Endothelial cell of umbilical vein (primary cell): ENCODE data around the gene SH3PXD2A. TPM values are rescaled to one million over a fixed set of nuclear protein-coding genes. Genes with fewer than 3 reads are reported as not detected.

Experiments
- BruUV-seq: library from RNA; stranded (reverse); fragments of 400-500 nt; replicated peaks from 2 replicates; lab custom pipeline; 2021; lab: Mats Ljungman, UMichigan
- CTCF ChIA-PET: fragments of 300-600, 350-600 bp; sonication (Branson Sonifier 250); formaldehyde crosslinking; loops from one replicate; lab custom pipeline; 2021; ENCODE audit warnings: antibody characterized with exemption, inconsistent platforms; lab: Charles Lee
- POLR2A ChIA-PET: fragments of 300-600, 350-600 bp; sonication (Branson Sonifier 250); formaldehyde crosslinking; loops from one replicate; lab custom pipeline; 2021; ENCODE audit warnings: antibody characterized with exemption, inconsistent platforms; lab: Charles Lee
- DNase-seq: peaks from one replicate; pipeline ENCODE4 v3.0.0-alpha.2; 2011; ENCODE audit warnings: low read depth, low spot score
- FAIRE-seq: peaks from 2 replicates; lab custom pipeline; 2011; peaks lifted over from hg19 to GRCh38; lab: Jason Lieb, UNC
- H2AFZ ChIP-seq: 2 replicates; pipeline ENCODE4 v1.6.0; 2012; ENCODE audit warnings: low read depth, low read length, control low read depth, inconsistent platforms
- H3K27ac ChIP-seq: 2 replicates; pipeline ENCODE4 v1.5.1; 2011; ENCODE audit warnings: low read depth, mild to moderate bottlenecking, control low read depth, low read length, moderate library complexity; ENCODE audit not compliant: insufficient read depth
- H3K27me3 ChIP-seq, 2 experiments: 2 replicates each; pipeline versions ENCODE4 v1.6.0 to v1.6.1; 2011; ENCODE audit warnings: low read length in 2 of 2, mixed read lengths in 1 of 2; ENCODE audit not compliant: control insufficient read depth in 2 of 2, insufficient read depth in 2 of 2
- H3K36me3 ChIP-seq, 2 experiments: 2 replicates in 1 of 2; 3 replicates in 1 of 2; pipeline ENCODE4 v1.5.1; 2011; ENCODE audit warnings: low read length in 2 of 2, mild to moderate bottlenecking in 1 of 2, moderate library complexity in 1 of 2; ENCODE audit not compliant: control insufficient read depth in 2 of 2, insufficient read depth in 2 of 2; ENCODE audit errors: extremely low read depth in 1 of 2
- H3K4me1 ChIP-seq: 3 replicates; pipeline ENCODE4 v1.5.1; 2011; ENCODE audit warnings: mild to moderate bottlenecking, low read length; ENCODE audit not compliant: control insufficient read depth, insufficient read depth; ENCODE audit errors: extremely low read depth
- H3K4me2 ChIP-seq: 2 replicates; pipeline ENCODE4 v1.6.1; 2011; ENCODE audit warnings: low read length, control low read depth, mixed read lengths; ENCODE audit not compliant: insufficient read depth
- H3K4me3 ChIP-seq, 3 experiments: fragments of 200-600 bp in 1 of 3; sonication (generic), shearing (Covaris generic) in 1 of 3; replicated peaks in 1 of 3; 2 replicates each; pipeline ENCODE4 v1.5.1; 2011 to 2016; ENCODE audit warnings: control low read depth in 3 of 3, low read length in 3 of 3, mild to moderate bottlenecking in 2 of 3, inconsistent platforms in 1 of 3, low read depth in 1 of 3, moderate library complexity in 1 of 3; ENCODE audit not compliant: insufficient read depth in 1 of 3
- H3K79me2 ChIP-seq: 2 replicates; pipeline ENCODE4 v1.6.0; 2012; ENCODE audit warnings: low read length, inconsistent platforms; ENCODE audit not compliant: control insufficient read depth, insufficient read depth
- H3K9ac ChIP-seq: replicated peaks from 2 replicates; pipeline ENCODE3; 2011; ENCODE audit warnings: low read length, control low read depth; ENCODE audit not compliant: insufficient read depth; ENCODE audit errors: extremely low read depth
- H3K9me1 ChIP-seq: replicated peaks from 3 replicates; pipeline ENCODE4 v1.6.0; 2011; ENCODE audit warnings: mild to moderate bottlenecking, low read length; ENCODE audit not compliant: control insufficient read depth, insufficient read depth; ENCODE audit errors: extremely low read depth
- H3K9me3 ChIP-seq: replicated peaks from 2 replicates; pipeline ENCODE4 v1.5.1; 2012; ENCODE audit warnings: low read length, inconsistent platforms; ENCODE audit not compliant: control insufficient read depth, insufficient read depth
- H4K20me1 ChIP-seq: replicated peaks from 2 replicates; pipeline ENCODE3; 2011; ENCODE audit warnings: mild to moderate bottlenecking, low read length; ENCODE audit not compliant: control insufficient read depth, insufficient read depth; ENCODE audit errors: extremely low read depth
- GATA2 ChIP-seq: IDR thresholded peaks from 2 replicates; pipeline ENCODE4 v1.7.0; 2011; ENCODE audit warnings: low read depth, mild to moderate bottlenecking, moderate library complexity, mixed read lengths, low read length; ENCODE audit not compliant: insufficient read length, insufficient read depth
- POLR2AphosphoS5 ChIP-seq: IDR thresholded peaks from 2 replicates; pipeline ENCODE4 v1.6.1; 2012; ENCODE audit warnings: low read depth, mild to moderate bottlenecking, control low read depth, low read length, moderate library complexity; ENCODE audit not compliant: insufficient read depth
- dilution Hi-C: fragments of 300-500 bp; cut with MboI; formaldehyde crosslinking; loops from one replicate; pipeline ENCODE4 v1.15.0; 2019; ENCODE audit warnings: low sequenced_read_pairs; ENCODE audit not compliant: extremely low pct_ligation_motif_present
- intact Hi-C: fragments of 100-400 bp; cut with micrococcal nuclease; formaldehyde crosslinking; loops from one replicate; pipeline ENCODE4 v1.10.0; 2022
- polyA plus RNA-seq, 4 experiments: library from polyadenylated mRNA; depleted of rRNA in 3 of 4; stranded (reverse) in 3 of 4; unstranded in 1 of 4; fragments of >200 nt; gene quantifications; 2 replicates each; pipeline versions ENCODE4 v1.2.1 to v1.2.3, GENCODE V29; 2011 to 2012; ENCODE audit warnings: missing spikeins in 1 of 4
- total RNA-seq: library from RNA; stranded (reverse); gene quantifications from 2 replicates; pipeline ENCODE4 v1.2.3, GENCODE V29; 2021
- TF ChIP-seq, protein P1 (sequence below), 2 donors: IDR thresholded peaks; 1 replicate in 1 of 2; 2 replicates in 1 of 2; pipeline ENCODE4 v1.5.1; 2011; ENCODE audit warnings: low read length in 2 of 2, mild to moderate bottlenecking in 2 of 2, moderate library complexity in 2 of 2, control low read depth in 1 of 2, inconsistent platforms in 1 of 2, low read depth in 1 of 2; ENCODE audit not compliant: insufficient read depth in 1 of 2; ENCODE audit errors: extremely low read depth in 1 of 2
- TF ChIP-seq, protein P2 (sequence below): IDR thresholded peaks from 2 replicates; pipeline ENCODE4 v1.6.1; 2011; ENCODE audit not compliant: insufficient read depth, insufficient read length

SH3PXD2A gene
- total and polyA plus RNA-seq, 2 donors (not counting 3 experiments of a cell fraction or from before 2014, with no cell fraction given), result 1.4 to 5.1 TPM

DNA sequence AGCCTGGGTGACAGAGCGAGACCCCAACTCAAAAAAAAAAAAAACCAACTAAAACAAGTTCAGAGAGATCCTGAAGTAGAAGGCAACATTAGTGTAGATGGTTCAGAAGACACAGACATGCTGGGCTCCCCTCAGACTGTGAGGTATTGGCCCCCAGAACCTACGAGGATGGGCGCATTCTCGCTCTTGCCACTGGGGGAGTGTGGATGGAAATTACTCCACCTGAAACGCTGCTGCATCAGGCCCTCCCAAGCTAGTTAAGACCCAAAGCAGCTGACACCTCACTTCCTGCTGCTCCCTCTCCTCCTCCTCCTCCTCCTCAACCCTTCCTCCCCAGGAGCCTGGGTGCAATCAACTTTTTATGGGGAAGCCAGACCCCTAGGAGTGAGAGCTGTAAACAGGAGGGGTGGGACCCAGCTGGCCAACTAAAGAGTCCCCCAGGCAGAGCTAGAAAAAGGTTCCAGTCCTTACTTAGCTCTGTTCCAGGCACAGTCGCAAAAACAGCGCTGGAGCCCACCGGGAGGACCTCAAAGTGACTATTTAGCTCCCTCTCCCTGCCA, 7.4 kb downstream of the SH3PXD2A start:
- DNase-seq, result no peak
- CTCF ChIA-PET, result interaction anchor here (0.7 to 3.9 kb wide), 15 partner anchors 9 to 162 kb away, joined by 3 to 26 read pairs (median 5); no protein-coding TSS in a partner anchor
- TF ChIP-seq GATA2, result no peak
- TF ChIP-seq, protein P1, sequence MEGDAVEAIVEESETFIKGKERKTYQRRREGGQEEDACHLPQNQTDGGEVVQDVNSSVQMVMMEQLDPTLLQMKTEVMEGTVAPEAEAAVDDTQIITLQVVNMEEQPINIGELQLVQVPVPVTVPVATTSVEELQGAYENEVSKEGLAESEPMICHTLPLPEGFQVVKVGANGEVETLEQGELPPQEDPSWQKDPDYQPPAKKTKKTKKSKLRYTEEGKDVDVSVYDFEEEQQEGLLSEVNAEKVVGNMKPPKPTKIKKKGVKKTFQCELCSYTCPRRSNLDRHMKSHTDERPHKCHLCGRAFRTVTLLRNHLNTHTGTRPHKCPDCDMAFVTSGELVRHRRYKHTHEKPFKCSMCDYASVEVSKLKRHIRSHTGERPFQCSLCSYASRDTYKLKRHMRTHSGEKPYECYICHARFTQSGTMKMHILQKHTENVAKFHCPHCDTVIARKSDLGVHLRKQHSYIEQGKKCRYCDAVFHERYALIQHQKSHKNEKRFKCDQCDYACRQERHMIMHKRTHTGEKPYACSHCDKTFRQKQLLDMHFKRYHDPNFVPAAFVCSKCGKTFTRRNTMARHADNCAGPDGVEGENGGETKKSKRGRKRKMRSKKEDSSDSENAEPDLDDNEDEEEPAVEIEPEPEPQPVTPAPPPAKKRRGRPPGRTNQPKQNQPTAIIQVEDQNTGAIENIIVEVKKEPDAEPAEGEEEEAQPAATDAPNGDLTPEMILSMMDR (IDR thresholded peaks at IDR 0.05; ENCODE audit: extremely low read depth in 1 of 2, insufficient read depth in 1 of 2, low read depth in 1 of 2, low read length in 2 of 2), result peak in 1 of 2 donors; percentile 29
- H3K9ac ChIP-seq, result no peak overlapping the region
- no peaks in the 10 kb centered on the region for H3K36me3 ChIP-seq
- no peaks in the 10 kb centered on the region for H3K9me1 ChIP-seq
- H3K4me1 ChIP-seq, result peaks cover 32% of the 10 kb centered on the region
- peaks cover 2% of the 10 kb centered on the region for H3K79me2 ChIP-seq
- H3K9me3 ChIP-seq, result no peaks in the 10 kb centered on the region
- intact Hi-C loops, result no loop called here
- no peak overlapping the region for H3K4me2 ChIP-seq
- no TSS peak for BruUV-seq
- POLR2A ChIA-PET, result interaction anchor here (0.6 to 0.7 kb wide), 4 partner anchors 8 to 401 kb away, joined by 4 to 12 read pairs (median 8); no protein-coding TSS in a partner anchor
- no peak overlapping the region for H2AFZ ChIP-seq
- H3K27ac ChIP-seq, result no peak overlapping the region
- no peaks in the 10 kb centered on the region for H3K27me3 ChIP-seq
- no peak overlapping the region for H3K4me3 ChIP-seq
- H4K20me1 ChIP-seq, result no peaks in the 10 kb centered on the region
- no peak for FAIRE-seq
- dilution Hi-C loops, result no loop called here

DNA sequence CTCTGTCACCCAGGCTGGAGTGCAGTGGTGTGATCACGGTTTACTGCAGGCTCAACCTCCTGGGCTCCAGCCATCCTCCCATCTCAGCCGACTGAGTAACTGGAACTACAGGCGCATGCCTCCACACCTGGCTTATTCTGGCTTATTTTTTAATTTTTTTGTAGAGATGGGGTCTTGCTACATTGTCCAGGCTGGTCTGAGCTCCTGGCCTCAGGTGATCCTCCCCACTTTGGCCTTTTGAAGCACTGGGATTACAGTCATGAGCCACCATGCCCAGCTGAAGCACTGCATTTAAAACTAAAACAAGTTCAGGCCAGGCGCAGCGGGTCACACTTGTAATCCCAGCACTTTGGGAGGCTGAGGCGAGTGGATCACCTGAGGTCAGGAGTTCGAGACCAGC, 8.0 kb downstream of the SH3PXD2A start:
- intact Hi-C loops (no loop called here), dilution Hi-C loops (no loop called here)
- ChIA-PET CTCF (interaction anchor here (0.9 to 3.9 kb wide), 9 partner anchors 9 to 148 kb away, joined by 3 to 26 read pairs (median 6); no protein-coding TSS in a partner anchor), POLR2A (no interaction called here)
- Histone ChIP-seq H3K27ac (no peak overlapping the region), H3K4me3 (no peak overlapping the region), H3K9me3 (no peaks in the 10 kb centered on the region), H3K36me3 (no peaks in the 10 kb centered on the region), H3K9me1 (no peaks in the 10 kb centered on the region), H3K9ac (no peak overlapping the region), H3K4me1 (peaks cover 28% of the 10 kb centered on the region), H3K27me3 (no peaks in the 10 kb centered on the region), H2AFZ (no peak overlapping the region), H3K4me2 (no peak overlapping the region), H4K20me1 (no peaks in the 10 kb centered on the region), H3K79me2 (peaks cover 2% of the 10 kb centered on the region)
- BruUV-seq, result no TSS peak
- DNase-seq (no peak), FAIRE-seq (no peak)
- TF ChIP-seq, protein P2, sequence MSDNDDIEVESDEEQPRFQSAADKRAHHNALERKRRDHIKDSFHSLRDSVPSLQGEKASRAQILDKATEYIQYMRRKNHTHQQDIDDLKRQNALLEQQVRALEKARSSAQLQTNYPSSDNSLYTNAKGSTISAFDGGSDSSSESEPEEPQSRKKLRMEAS, result no peak
- no peak for TF ChIP-seq POLR2AphosphoS5
